HG02678 (cell line): Measurements from ENCODE around the gene SGK1.
A peak's percentile ranks its signal among the peaks of the same experiment; 100 is the strongest.

Experiments
- ATAC-seq: cut with Tn5 transposase; IDR thresholded peaks from one replicate; pipeline ENCODE4 v1.9.1; 2021; ENCODE audit warnings: mild to moderate bottlenecking, moderate library complexity; ENCODE audit not compliant: unreplicated experiment

SGK1 gene

DNA sequence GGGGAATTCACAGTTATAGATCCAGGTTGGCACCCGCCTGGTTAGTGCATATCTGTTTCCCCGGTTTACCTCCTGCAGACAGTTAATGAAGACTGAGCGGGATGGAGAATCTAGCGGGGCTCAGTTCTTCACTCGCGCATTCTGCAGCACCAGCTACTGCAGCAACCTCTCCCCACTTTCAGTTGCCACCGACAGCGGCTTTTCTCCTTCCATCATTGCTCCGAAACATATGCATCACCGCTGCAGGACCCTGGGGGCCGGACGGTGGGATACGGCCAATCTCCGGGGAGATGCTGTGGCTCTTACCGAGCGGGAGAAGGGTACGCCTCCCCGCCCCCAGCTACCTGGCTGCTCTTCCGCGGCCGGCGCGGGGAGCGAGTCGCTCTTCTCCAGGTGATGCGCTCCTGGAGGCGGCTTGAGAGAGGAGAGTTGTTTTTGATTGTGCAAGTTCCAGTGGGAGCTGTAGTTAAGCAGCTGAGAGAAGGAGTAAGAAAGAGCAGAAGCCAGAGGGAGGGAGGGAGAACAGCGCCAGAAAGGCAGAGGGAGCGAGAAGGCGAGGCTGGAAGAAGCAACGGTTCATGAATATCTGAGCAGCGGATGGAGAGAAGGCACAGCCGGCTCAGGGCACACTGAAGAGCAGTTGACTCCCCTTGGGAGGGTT is at the start of gene SGK1:
SGK1 (minus strand) TSS at position 642 of the 661 bp plus-strand sequence. CDS start 652 bp downstream, outside the sequence.
- ATAC-seq = peak; percentile 40

DNA sequence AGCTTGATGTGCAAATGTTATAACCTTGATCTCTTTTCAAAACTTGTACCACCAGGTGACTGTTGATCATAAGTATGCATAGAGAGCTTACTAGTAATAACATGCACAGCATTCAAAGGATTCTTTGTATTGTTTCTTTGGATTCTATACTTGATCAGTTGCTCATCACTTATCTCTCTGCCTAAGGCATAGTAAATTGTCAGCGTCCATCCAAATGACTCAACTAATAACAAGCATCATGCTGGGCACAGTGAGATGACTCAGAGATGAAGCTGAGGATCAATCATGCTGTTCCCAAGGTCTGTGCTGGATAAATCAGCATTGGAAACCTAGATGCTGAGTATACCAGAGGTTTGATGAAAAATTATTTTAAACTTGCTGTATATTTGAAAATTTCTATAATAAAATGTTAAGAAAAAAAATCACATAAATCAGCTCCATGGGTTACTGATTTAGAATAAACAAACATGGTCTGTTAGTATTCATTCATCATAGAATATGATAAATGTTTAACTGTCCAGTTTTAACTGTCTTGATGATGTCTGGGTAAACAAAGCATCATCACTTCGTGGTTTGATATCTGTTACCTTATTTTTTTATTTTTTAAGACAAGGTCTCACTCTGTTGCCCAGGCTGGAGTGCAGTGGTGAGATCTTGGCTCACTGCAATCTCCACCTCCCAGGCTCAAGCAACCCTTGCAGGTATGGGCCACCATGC is 45.6 kb upstream of the SGK1 start:
- ATAC-seq = no peak

DNA sequence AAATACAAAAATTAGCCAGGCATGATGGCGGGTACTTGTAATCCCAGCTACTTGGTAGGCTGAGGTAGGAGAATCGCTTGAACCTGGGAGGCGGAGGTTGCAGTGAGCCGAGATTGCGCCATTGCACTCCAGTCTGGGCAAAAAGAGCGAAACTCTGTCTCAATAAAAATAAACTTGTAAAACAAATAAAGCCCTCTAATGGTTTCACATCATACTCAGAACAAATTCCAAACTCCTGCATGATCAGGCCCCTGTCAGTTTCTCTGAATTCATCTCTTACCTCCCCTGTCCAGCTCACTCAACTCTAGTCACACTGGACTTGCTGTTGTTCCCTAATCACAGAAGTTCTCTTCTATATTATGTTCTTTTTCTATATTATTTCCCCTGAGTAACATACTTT is 43.1 kb upstream of the SGK1 start:
- ATAC-seq = no peak

DNA sequence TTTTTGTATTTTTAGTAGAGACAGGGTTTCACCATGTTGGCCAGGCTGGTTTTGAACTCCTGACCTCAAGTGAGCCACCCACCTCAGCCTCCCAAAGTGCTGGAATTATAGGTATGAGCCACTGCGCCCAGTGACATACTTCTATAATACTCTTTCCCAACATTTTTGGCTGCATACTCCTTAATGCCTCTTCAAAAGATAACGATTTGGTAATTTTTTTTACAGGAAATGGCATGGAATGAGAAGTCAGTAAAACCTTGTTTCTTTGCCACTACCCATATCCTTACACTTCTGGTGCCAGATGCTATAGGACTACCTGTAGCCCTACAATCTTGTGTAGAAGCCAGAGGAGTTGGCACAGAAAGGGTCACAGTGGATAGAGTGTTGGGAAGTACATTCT is 41.4 kb upstream of the SGK1 start:
- ATAC-seq = no peak

DNA sequence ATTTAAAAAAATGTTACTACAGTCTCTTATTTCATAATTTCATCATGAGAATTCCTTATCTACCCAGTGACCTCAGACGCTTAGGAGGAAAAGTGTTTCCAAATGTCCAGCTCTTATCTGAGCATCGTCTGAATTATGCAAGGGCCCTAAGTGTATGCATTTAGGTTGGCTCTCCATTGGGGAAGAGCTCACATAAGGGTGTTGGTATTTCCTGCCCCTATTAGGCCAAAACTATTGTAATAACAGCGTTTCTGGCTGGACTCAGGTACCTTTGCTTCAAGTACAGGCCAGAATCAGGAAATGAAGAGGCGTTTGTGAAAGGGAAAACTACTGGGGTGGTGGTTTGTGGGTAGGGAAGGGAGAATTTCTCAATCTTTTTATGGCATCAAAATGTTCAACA is 40.4 kb upstream of the SGK1 start:
- ATAC-seq = peak; percentile 52

DNA sequence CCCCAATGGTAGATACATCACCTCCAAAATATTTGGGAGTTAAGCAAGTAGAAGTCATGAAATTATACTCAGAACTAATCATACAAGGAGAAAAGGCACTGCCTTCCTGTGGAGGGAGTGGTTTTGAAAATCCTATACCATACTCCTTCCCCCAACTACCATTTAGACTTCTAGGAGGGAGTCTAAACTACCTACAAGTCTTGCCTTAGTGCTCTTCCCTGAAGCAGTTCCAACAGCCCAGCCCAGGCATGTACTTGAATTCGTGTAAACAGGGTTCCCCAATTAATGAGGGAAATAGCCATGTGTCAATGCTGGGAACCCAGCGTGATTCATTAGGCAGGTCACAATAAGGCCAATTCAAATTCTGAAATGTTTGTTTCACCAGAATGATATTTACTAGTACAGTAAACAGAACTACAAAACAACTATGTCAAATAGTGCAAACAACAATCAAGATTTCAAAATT is 39.1 kb upstream of the SGK1 start:
- ATAC-seq = no peak

DNA sequence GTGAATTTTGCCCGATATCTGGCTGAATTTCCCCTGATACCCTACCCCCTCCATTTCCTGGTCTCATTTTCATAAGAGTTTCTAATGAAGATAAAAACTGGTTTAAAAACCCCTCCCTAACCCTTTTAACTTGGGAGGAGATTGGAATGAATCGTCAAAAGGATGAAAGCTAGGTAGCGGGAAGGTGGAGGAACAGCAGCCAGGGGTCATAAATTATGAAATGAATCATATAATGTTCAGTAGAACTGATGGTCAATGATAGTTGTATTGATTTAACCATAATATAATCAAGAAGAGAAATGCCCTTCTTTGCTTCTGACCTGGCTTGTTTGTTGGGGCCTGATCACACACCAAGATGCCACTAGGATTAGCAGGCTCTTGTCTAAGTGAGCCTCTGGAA is 38.5 kb upstream of the SGK1 start:
- ATAC-seq = no peak

DNA sequence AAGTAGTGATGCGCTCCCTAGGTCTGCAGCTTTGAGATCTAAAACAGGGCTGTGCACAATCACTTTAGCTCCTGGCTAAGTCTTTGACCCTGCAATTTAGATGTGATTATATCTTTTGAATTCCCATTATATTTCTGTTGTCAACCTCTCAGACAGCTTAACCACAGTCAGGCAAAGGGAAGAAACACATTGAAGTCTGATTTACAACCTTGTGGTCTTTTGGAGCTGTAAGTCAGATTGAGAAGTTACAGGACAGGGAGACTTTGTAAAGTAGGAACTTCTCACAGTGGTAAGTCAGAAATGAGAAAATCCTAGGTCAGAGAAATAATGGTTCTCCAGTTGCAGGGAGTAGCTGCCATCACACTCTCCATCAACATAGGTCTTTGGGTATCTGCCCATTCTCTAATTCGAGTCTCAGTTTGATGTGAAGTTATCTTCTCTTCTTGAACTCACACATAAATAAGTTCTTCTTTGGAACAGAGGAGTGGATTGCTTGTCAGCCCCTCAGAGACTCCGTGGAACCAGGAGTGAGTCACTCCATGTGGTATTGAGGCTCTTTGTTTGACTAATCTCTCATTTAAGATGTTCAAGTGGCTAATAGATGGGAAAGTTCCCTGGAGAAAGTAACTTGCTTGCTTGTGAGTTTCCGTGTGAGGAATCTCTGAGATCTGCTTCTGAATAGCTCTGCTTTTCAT is 35.0 kb upstream of the SGK1 start:
- ATAC-seq = no peak

DNA sequence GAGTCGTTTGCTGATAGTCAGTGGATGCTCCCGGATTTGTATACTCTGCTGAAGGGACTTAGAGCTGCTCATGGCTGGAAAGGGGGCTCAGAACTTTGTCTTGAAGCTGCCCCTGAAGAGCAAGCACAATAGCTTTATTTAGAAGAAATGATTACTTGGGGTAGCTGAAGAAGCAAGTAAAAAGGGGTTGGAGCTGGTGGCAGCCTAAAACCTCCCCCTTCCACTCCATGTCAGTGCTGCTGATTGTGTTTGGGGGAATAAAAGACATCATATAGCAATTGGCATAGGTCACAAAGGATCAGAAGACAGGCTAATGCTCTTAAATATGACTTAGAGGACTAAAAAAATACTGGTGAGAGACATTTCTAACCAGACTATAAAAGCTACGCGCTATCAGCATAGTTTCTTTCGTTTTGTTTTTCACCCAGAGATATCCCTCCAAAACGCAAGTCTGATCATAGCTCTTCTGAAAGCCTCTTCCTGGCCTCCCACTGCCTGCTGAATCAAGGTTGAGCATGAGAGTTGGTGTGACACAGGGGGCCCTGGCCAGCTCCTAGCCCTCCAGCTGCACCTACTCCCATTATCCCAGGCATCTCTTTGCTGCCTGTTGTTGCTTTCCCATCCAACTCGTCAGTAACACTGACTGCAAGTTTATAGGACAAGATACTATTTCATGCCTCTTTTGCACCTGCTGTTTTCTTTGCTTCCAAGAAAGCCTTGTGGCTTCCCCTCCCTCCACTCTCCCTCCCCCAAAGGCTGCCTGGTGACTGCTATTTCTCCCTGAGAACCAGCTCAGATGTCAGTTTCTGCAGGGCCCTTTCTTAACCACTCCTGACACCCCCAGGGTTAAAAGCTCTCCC is 33.9 kb upstream of the SGK1 start:
- ATAC-seq = no peak

DNA sequence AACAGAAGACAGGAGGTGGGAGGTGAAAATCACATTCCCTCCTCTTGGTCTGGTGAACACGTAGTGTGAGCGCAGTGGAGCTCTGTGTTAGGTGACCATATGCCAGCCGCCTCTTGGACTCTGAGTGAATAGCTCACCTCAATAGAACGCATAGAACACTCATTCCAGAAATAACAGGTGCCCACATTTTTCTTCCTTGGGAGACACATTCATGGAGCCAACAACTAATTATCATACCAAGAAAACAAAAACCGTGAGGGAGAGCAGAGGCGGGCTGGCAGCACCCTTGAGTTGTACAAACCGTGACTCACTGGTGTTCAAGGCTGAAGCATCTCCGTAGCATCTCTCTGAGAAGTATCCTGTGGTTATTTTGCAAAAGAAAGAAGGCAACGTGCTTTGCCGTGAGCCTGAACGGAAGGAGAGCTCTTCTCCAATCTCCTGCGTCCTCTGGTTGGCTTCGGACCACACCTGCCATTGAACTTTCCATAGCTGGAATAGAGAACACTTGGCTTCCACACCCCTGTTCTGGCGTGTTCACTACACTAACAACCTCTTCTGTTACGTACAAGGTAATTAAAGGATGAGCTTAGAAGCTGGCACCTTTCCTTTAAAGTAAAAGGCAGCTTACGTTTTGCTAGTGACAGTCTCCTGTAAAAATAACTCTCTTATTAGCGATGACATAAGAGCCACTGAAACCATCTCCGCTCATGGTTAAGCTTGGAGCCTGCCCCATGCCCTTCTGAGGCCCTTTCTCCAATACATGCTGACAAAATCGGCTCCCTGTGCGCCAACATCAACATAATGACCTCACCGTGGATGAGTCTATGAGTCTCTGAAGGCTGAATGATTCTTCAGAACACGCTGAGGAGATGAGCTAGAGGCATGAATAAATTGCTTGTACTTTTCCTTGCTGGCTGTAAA is 30.2 kb upstream of the SGK1 start:
- no peak for ATAC-seq

DNA sequence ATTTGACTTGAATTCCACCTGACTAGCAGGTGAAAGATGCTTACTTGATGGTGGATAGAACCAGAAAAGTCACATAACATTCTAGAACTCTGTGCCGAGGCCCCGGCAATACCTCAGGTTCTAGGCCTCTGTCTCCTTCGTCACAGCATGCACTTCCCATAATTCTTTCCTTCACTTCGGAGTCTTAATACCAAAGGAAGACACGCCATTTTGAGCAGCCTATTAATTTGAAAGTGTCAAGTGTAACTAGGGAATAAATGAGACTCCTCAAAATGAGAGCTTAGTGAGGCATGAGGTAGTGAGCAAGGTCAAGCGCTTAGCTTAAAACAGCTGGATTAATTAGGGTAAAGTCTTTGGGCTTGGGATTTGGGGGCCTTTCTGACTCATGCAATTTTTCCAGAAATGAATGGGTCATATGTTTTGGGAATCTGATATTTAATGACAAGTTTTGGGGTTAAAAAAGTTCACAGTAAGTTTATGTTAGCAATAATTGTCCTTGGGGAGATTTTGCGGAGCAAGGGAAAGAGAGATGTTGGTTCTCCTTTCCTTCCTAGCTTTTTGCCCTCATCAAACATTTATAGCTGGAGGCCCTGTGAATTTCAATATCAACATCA is 29.1 kb upstream of the SGK1 start:
- ATAC-seq = no peak

DNA sequence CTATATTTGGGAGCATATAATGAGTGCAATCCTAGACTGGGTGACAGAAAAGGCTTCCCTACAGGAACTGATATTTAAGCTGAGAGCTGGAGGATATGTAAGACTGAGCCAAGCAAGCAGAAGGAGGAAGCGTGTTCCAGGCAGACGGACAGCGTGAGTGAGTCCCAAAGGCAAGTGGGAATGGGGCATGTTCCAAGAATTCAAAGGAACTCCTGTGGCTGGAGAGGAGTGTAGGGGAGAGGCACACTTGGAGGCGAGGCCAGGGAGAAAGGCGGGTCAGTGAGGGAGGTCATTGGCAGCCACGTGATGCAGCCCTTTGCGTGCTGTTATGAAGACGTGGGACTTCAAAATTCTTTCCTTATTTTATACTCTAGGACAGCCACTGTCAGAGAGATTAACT is 27.9 kb upstream of the SGK1 start:
- no peak for ATAC-seq

DNA sequence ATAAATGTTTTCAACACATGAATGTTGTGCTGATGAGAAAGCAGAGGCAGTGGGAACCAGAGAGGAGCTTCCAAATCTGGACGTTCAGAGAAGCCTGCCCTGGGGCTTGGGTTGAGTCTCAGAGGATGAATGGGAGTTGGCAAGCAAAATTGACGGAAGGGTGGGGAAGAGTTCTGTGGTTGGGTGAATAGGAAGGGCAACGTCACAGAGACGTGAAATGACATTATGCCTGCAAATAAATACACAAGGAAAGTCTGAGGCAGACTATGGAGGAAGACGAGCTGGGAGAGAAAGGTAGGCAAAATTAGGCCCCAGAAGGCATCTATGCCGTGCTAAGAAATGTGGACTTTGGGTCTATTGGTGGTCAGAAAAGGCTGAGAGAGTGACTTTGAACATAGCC is 25.2 kb upstream of the SGK1 start:
- no peak for ATAC-seq

DNA sequence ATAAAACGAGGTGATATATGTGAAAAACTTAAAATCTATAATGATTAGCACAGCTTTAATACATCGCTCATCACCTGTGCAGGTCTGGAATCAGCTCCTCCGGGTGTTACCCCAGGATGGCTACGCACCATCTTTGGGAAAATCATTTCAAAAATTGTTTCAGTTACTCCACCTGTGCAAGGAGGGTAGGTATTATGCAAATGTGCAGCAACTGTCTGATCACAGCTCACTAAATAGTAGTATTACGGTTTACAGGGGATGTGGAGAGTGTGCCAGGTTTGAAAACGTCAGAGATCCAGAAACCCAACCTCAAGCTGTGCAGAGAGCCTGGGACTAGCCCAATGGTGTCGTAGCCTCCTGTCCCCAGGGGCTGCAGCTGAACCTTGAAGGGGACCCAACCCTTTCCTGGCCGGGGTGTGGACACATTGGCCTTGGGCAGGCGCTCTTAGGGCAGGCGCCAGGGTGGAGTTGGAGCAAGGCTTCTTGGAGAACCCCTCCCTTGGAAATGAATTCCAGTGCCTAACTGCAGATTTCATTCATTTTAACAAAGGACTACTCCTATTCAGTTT is 24.2 kb upstream of the SGK1 start:
- no peak for ATAC-seq

DNA sequence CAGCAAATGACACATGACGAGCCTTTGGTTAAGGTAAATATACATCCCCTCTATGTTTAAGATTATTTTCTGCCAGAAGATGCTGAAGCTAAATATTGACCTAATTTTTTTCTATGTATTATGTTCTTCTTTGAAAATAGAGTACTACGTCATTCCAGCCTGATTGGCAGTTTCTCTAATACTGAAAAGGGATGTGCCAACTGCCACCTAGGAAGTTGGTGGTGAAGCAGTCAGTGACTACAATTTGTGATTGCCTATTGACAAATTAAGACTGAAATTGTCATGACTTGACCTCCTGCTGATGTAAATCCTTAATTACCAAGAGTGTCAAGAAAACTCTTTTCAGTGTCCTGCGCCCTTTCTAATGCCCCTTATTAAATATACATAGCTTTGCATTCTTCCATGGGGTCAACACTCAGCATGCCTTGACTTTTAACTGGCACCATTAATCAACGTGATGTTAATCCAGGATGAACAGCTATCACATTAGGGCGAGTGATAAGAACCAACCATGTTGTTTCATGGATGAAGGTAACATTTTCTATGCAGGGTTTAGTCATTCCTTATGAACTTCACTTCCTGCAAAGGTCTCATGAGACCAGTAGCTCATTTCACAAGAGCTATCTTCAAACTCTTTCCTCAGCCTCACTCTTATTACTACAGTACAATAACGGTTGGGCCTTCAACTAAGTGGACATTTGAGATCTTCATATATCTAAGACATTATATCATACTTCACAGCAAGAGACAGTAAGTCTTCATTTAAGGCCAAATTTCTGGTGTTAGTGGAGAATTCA is 22.5 kb upstream of the SGK1 start:
- ATAC-seq = no peak

DNA sequence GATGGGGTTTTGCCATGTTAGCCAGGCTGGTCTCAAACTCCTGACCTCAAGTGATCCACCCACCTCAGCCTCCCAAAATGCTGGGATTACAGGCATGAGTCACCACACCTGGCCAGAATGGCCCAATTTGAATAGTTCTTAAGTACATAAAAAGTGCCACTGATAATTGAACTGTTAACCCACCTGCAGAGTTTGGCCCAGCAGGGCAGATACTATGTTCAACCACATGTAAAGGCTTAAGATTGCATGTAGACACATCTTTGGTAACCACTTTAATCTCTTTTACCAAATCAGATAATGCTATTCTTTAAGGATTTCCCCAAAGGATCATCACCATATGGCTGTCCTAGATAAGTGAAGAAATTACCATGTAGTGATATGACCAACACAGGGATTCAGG is 21.3 kb upstream of the SGK1 start:
- ATAC-seq = no peak

DNA sequence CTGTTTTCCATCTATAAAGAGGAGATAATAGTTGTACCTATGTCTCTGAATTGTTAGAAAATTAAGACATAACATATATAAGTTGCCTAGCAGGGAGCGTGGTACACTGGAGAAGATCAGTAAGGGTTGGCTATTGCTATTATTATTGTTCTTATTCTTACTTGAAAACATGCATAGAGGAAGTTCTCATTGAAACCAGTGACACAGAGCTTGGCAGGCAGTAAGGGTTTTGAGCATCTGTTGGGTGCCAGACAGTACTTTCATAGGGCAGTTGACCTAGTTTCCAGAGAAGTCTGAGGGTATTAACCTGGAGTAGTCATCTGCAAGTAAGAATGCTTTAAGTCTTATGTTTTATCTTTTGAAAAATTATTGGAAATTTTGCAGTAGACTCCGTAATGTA is 13.3 kb upstream of the SGK1 start:
- no peak for ATAC-seq

DNA sequence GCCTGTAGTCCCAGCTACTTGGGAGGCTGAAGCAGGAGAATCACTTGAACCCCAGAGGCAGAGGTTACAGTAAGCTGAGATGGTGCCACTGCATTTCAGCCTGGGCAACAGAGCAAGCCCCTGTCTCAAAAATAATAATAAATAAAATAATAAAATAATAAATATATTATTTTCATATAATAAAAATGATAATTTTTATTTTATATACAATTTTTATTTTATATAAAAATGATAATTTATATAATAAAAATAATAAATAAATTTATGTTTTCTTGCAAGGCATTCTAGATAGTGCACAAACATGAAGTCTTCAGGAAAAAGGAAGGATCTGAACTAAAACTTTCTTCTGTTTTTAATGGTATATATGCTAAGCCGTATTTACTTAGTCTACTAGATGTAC is 12.6 kb upstream of the SGK1 start:
- no peak for ATAC-seq

DNA sequence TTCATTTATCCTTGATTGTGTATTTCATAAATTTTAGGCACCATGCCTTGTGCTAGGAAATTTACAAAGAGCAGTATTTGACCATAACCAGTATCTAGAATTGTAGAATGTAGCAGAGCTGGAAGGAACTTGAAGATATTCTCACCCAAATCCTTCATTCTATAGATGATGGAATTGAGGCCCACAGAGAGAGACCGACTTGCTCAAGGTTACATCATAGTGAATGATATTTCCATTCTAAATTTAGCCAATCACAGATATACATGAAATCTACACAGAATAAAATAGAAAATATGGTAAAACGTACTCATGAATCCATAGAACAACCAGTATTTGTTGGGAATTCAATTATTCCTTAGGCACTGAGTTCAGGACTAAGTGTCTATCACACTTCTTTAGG is 10.9 kb upstream of the SGK1 start:
- ATAC-seq = no peak
